H1 (cell line): ENCODE results near the gene COX6A1. TPM values are rescaled to one million over a fixed set of nuclear protein-coding genes. Genes with fewer than 3 reads are reported as not detected.

Experiments
- CTCF ChIA-PET: fragments of 300-600 bp; sonication (Branson Sonifier 250); formaldehyde crosslinking; loops from one replicate; lab custom pipeline; 2021; ENCODE audit not compliant: partially characterized antibody; lab: Charles Lee
- POLR2A ChIA-PET: fragments of 300-600 bp; sonication (Branson Sonifier 250); formaldehyde crosslinking; loops from one replicate; lab custom pipeline; 2021; ENCODE audit warnings: inconsistent platforms; ENCODE audit not compliant: partially characterized antibody; lab: Charles Lee
- DNase-seq, 2 experiments: peaks; one replicate each; pipeline versions ENCODE4 v3.0.0 to v3.0.0-alpha.2; 2010 to 2022; ENCODE audit warnings: low spot score in 2 of 2, low read depth in 1 of 2, mixed read lengths in 1 of 2
- FAIRE-seq: peaks from 2 replicates; lab custom pipeline; 2011; peaks lifted over from hg19 to GRCh38; lab: Jason Lieb, UNC
- H2AFZ ChIP-seq: 2 replicates; pipeline ENCODE4 v1.8.1; 2012; ENCODE audit warnings: low read length, inconsistent platforms
- H2AK5ac ChIP-seq: 2 replicates; pipeline ENCODE4 v1.6.1; 2013; ENCODE audit warnings: low read depth, low read length
- H2BK120ac ChIP-seq: replicated peaks from 2 replicates; pipeline ENCODE3; 2013; ENCODE audit warnings: low read depth, low read length, inconsistent platforms
- H2BK12ac ChIP-seq: 2 replicates; pipeline ENCODE4 v1.6.1; 2013; ENCODE audit warnings: low read depth, low read length
- H2BK15ac ChIP-seq: 2 replicates; pipeline ENCODE4 v1.6.1; 2013; ENCODE audit warnings: low read length
- H2BK20ac ChIP-seq: 2 replicates; pipeline ENCODE4 v1.6.1; 2013; ENCODE audit warnings: low read length
- H2BK5ac ChIP-seq: 2 replicates; pipeline ENCODE4 v1.6.1; 2013; ENCODE audit warnings: low read depth, low read length
- H3K14ac ChIP-seq: 2 replicates; pipeline ENCODE4 v1.6.1; 2013; ENCODE audit warnings: inconsistent platforms; ENCODE audit not compliant: insufficient read length
- H3K18ac ChIP-seq: 2 replicates; pipeline ENCODE4 v1.6.1; 2013; ENCODE audit warnings: low read length; ENCODE audit errors: extremely low read depth
- H3K23ac ChIP-seq: 2 replicates; pipeline ENCODE4 v1.6.1; 2013; ENCODE audit warnings: inconsistent platforms; ENCODE audit not compliant: insufficient read length
- H3K23me2 ChIP-seq: 2 replicates; pipeline ENCODE4 v1.6.1; 2013; ENCODE audit warnings: low read depth, low read length
- H3K27ac ChIP-seq: 2 replicates; pipeline ENCODE4 v1.6.1; 2011; ENCODE audit warnings: low read depth, low read length, inconsistent platforms
- H3K27me3 ChIP-seq, 4 experiments: replicated peaks in 1 of 4; 1 replicate in 1 of 4; 2 replicates in 3 of 4; pipeline versions ENCODE4 v1.6.1 to v1.8.1; 2011 to 2013; ENCODE audit warnings: low read length in 3 of 4, mild to moderate bottlenecking in 3 of 4, inconsistent platforms in 2 of 4, mixed read lengths in 2 of 4, moderate library complexity in 1 of 4; ENCODE audit not compliant: control insufficient read depth in 3 of 4, insufficient read depth in 3 of 4; ENCODE audit errors: extremely low read depth in 1 of 4
- H3K36me3 ChIP-seq, 4 experiments: 2 replicates each; pipeline versions ENCODE4 v1.6.1 to v1.8.1; 2011 to 2013; ENCODE audit warnings: mild to moderate bottlenecking in 4 of 4, low read length in 3 of 4, moderate library complexity in 2 of 4, control low read depth in 1 of 4, inconsistent platforms in 1 of 4; ENCODE audit not compliant: insufficient read depth in 4 of 4, control insufficient read depth in 2 of 4
- H3K4ac ChIP-seq: replicated peaks from 2 replicates; pipeline ENCODE3; 2013; ENCODE audit warnings: low read length, low read depth, mixed read lengths, inconsistent platforms; ENCODE audit not compliant: insufficient read length
- H3K4me1 ChIP-seq, 4 experiments: replicated peaks in 1 of 4; 1 replicate in 1 of 4; 2 replicates in 3 of 4; pipeline versions ENCODE4 v1.6.1 to v1.8.1; 2011 to 2013; ENCODE audit warnings: low read length in 3 of 4, inconsistent platforms in 2 of 4, mixed read lengths in 1 of 4; ENCODE audit not compliant: insufficient read depth in 4 of 4, control insufficient read depth in 3 of 4
- H3K4me2 ChIP-seq, 2 experiments: 2 replicates each; pipeline versions ENCODE4 v1.6.1 to v1.8.1; 2011 to 2013; ENCODE audit warnings: low read depth in 2 of 2, low read length in 2 of 2, control low read depth in 1 of 2, inconsistent platforms in 1 of 2, mild to moderate bottlenecking in 1 of 2; ENCODE audit not compliant: insufficient read depth in 1 of 2
- H3K4me3 ChIP-seq, 4 experiments: fragments of 200-600, 300-600 bp in 1 of 4; sonication (generic), shearing (Covaris generic), sonication (Bioruptor Twin) in 1 of 4; 2 replicates each; pipeline versions ENCODE4 v1.5.1 to v1.8.1; 2011 to 2016; ENCODE audit warnings: low read length in 4 of 4, low read depth in 3 of 4, control low read depth in 2 of 4, inconsistent platforms in 2 of 4, mild to moderate bottlenecking in 2 of 4, mixed read lengths in 1 of 4, moderate library complexity in 1 of 4; ENCODE audit not compliant: insufficient read depth in 2 of 4; ENCODE audit errors: extremely low read depth in 1 of 4
- H3K56ac ChIP-seq: replicated peaks from 2 replicates; pipeline ENCODE3; 2013; ENCODE audit warnings: low read depth, mild to moderate bottlenecking, mixed read lengths, low read length, inconsistent platforms; ENCODE audit not compliant: insufficient read length
- H3K79me1 ChIP-seq: 2 replicates; pipeline ENCODE4 v1.6.1; 2013; ENCODE audit warnings: low read depth, low read length, control low read depth
- H3K79me2 ChIP-seq, 2 experiments: 2 replicates each; pipeline versions ENCODE4 v1.6.1 to v1.8.1; 2012 to 2013; ENCODE audit warnings: low read length in 2 of 2, mild to moderate bottlenecking in 2 of 2, inconsistent platforms in 1 of 2; ENCODE audit not compliant: insufficient read depth in 2 of 2, control insufficient read depth in 1 of 2
- H3K9ac ChIP-seq, 4 experiments: replicated peaks in 1 of 4; 1 replicate in 1 of 4; 2 replicates in 3 of 4; pipeline versions ENCODE4 v1.6.1 to v1.8.1; 2011 to 2013; ENCODE audit warnings: low read depth in 3 of 4, low read length in 3 of 4, control low read depth in 2 of 4, mild to moderate bottlenecking in 2 of 4, moderate library complexity in 2 of 4, inconsistent platforms in 1 of 4; ENCODE audit errors: extremely low read depth in 1 of 4
- H3K9me3 ChIP-seq, 2 experiments: 2 replicates each; pipeline versions ENCODE4 v1.6.1 to v1.8.1; 2012 to 2013; ENCODE audit warnings: mild to moderate bottlenecking in 2 of 2, moderate library complexity in 2 of 2, control low read depth in 1 of 2, inconsistent platforms in 1 of 2, low read depth in 1 of 2, low read length in 1 of 2, mixed read lengths in 1 of 2; ENCODE audit not compliant: insufficient read depth in 2 of 2
- H4K20me1 ChIP-seq, 2 experiments: replicated peaks in 1 of 2; 2 replicates each; pipeline versions ENCODE3 to v1.8.1; 2011 to 2013; ENCODE audit warnings: inconsistent platforms in 2 of 2, low read length in 2 of 2, mild to moderate bottlenecking in 1 of 2; ENCODE audit not compliant: insufficient read depth in 2 of 2, control insufficient read depth in 1 of 2
- H4K5ac ChIP-seq: 2 replicates; pipeline ENCODE4 v1.6.1; 2013; ENCODE audit warnings: low read length, low read depth, mixed read lengths, inconsistent platforms; ENCODE audit not compliant: insufficient read length
- H4K8ac ChIP-seq: 2 replicates; pipeline ENCODE4 v1.8.0; 2013; ENCODE audit warnings: mild to moderate bottlenecking, moderate library complexity, low read length, inconsistent platforms; ENCODE audit not compliant: insufficient read depth; ENCODE audit errors: extremely low read depth
- H4K91ac ChIP-seq: replicated peaks from 2 replicates; pipeline ENCODE3; 2013; ENCODE audit warnings: low read length, mixed read lengths, inconsistent platforms; ENCODE audit not compliant: insufficient read length
- ASH2L ChIP-seq: fragments of 200-600, 300-600 bp; sonication (generic); IDR thresholded peaks from one replicate; pipeline ENCODE4 v1.7.1; 2017; ENCODE audit warnings: low read length
- CBX5 ChIP-seq: fragments of 300-800, 300-1000 bp; sonication (generic); IDR thresholded peaks from 2 replicates; pipeline ENCODE4 v1.7.1; 2016; ENCODE audit warnings: antibody characterized with exemption, low read length, low read depth
- CTBP2 ChIP-seq: IDR thresholded peaks from 2 replicates; pipeline ENCODE4 v1.7.0; 2011; ENCODE audit warnings: borderline replicate concordance, mild to moderate bottlenecking, moderate library complexity, mixed read lengths, low read length; ENCODE audit not compliant: insufficient read depth, insufficient read length
- NRF1 ChIP-seq: IDR thresholded peaks from 2 replicates; pipeline ENCODE4 v1.6.1; 2011; ENCODE audit warnings: mild to moderate bottlenecking, low read depth, low read length, improper control_type of control experiment
- RAD21 ChIP-seq, 2 experiments: IDR thresholded peaks in 1 of 2; conservative IDR thresholded peaks in 1 of 2; 2 replicates each; pipeline ENCODE4 v1.6.1; 2011; ENCODE audit warnings: low read depth in 2 of 2, low read length in 2 of 2, improper control_type of control experiment in 1 of 2, inconsistent platforms in 1 of 2, mild to moderate bottlenecking in 1 of 2, moderate library complexity in 1 of 2
- RBBP5 ChIP-seq: IDR thresholded peaks from 2 replicates; pipeline ENCODE4 v1.7.1; 2012; ENCODE audit warnings: low read depth, mild to moderate bottlenecking, inconsistent platforms, low read length, moderate library complexity, borderline replicate concordance
- SP4 ChIP-seq: IDR thresholded peaks from 2 replicates; pipeline ENCODE4 v1.6.1; 2012; ENCODE audit warnings: low read length, inconsistent platforms
- WGBS, 2 experiments: shearing (Covaris generic) in 1 of 2; methylation state at CpG; one replicate each; pipeline versions ENCODE4 v1.1.6 to v1.1.7; 2013 to 2015; ENCODE audit warnings: low lambda C conversion rate in 2 of 2, mixed read lengths in 2 of 2, inconsistent platforms in 1 of 2, low coverage in 1 of 2, missing lambda C conversion rate in 1 of 2; ENCODE audit not compliant: insufficient replicate concordance in 2 of 2, insufficient coverage in 1 of 2, insufficient read length in 1 of 2; ENCODE audit errors: extremely low coverage in 1 of 2, missing lambda C conversion rate in 1 of 2; 5-methylcytosine and 5-hydroxymethylcytosine counted together
- long read RNA-seq, 2 experiments: library from RNA in 1 of 2; library from capped mRNA in 1 of 2; stranded (forward); transcript quantifications; one replicate each; pipeline ENCODE4 v2.0.0, GENCODE V29; 2021; ENCODE audit warnings: inconsistent platforms in 1 of 2
- polyA minus RNA-seq, 3 experiments: library from RNA; depleted of rRNA, polyadenylated mRNA; stranded (reverse); fragments of >200 nt; gene quantifications; 1 replicate in 2 of 3; 2 replicates in 1 of 3; pipeline ENCODE4 v1.2.3, GENCODE V29; 2011
- polyA plus RNA-seq, 7 experiments: library from polyadenylated mRNA; depleted of rRNA in 3 of 7; stranded (reverse) in 5 of 7; unstranded in 2 of 7; fragments of >200 nt in 5 of 7; fragments of 200-250 nt in 2 of 7; gene quantifications; 1 replicate in 5 of 7; 2 replicates in 1 of 7; 4 replicates in 1 of 7; pipeline versions ENCODE4 v1.2.1 to v1.2.3, GENCODE V29; 2011 to 2013; ENCODE audit warnings: missing spikeins in 2 of 7, mixed read lengths in 2 of 7
- total RNA-seq: library from RNA; stranded (reverse); fragmentation: NEBNext Ultra II Directional; extraction: Animal tissue kit (Norgen Biotek cat#: 25700); gene quantifications from 2 replicates; pipeline ENCODE4 v1.2.1, GENCODE V29; 2021

The COX6A1 gene
- total RNA-seq (437 and 465 TPM in 2 replicates), polyA plus RNA-seq (2011; rRNA removed) (2,792 and 3,254 TPM in 2 replicates), polyA minus RNA-seq (2011; rRNA and poly(A)+ RNA removed) (278 and 324 TPM in 2 replicates)
- polyA plus RNA-seq (2011; cell fraction: cytosol; rRNA removed), result 1,527 TPM
- polyA plus RNA-seq (2011; cell fraction: nucleus; rRNA removed), result 2,437 TPM
- 684 to 863 TPM (median 778 TPM) in 4 replicates for polyA plus RNA-seq (2012, experiment 1 of 2)
- polyA plus RNA-seq (2012, experiment 2 of 2), result 1,585 TPM
- 2,536 TPM for polyA plus RNA-seq (2013, experiment 1 of 2)
- polyA plus RNA-seq (2013, experiment 2 of 2), result 2,012 TPM
- 176 TPM for polyA minus RNA-seq (2011; cell fraction: cytosol; rRNA and poly(A)+ RNA removed)
- polyA minus RNA-seq (2011; cell fraction: nucleus; rRNA and poly(A)+ RNA removed), result 310 TPM
- long read RNA-seq, experiment 1, transcript COX6A1-201 (3 exons, 572 nt), result major isoform, 378 of 385 reads
- long read RNA-seq, experiment 1, partial matches to known transcripts, result 4 of 385 reads
- long read RNA-seq, experiment 1, other reads (novel, unspliced or antisense), result 0 of 385 reads
- long read RNA-seq, experiment 2, result 0 reads

DNA sequence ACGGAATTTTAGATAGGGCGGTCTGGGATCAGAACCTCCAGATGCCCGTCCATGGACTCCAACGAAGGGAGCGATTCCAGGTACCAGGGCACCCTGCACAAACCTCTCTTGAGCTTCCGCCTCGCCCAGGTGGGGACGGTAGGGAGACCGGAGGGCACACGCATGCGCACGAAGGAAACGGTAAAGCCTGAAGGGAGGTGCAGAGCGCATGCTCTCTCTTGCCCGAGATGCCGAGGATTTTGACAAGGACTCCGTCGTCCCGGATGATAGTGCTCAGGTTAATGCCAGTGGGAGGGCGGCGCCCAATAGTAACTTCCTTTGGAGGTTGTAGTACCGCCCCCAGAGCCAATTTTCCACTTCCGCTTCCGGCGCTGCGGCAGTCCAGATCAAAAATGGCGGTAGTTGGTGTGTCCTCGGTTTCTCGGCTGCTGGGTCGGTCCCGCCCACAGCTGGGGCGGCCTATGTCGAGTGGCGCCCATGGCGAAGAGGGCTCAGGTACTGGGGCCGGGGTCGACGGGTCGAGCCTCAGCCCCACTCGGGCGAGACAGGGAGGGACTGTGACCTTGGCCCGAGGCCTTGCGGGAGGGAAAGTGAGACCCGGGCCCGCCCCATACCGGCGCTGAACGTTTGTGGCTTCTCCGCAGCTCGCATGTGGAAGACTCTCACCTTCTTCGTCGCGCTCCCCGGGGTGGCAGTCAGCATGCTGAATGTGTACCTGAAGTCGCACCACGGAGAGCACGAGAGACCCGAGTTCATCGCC lies at the start of gene COX6A1:
Gene COX6A1 (plus strand): TSS at position 379 of the 760 bp plus-strand sequence. CDS start 14 bp downstream, at position 393.
- Histone ChIP-seq H2BK120ac (no peak within 1 kb of the TSS), H3K23ac (no peak within 1 kb of the TSS), H3K27me3 (no peaks in the 10 kb centered on the region), H2BK5ac (peak within 1 kb of the TSS; percentile 77), H3K9ac (peak within 1 kb of the TSS; percentile 61 to 87 (median 78)), H3K4me3 (peak within 1 kb of the TSS; percentile 81 to 92 (median 90)), H3K79me1 (no peaks in the 10 kb centered on the region), H3K18ac (peak within 1 kb of the TSS; percentile 89; the same call in 1 of the 2 replicates), H2BK20ac (no peak within 1 kb of the TSS), H2BK15ac (no peak within 1 kb of the TSS), H3K23me2 (peaks cover 2% of the 10 kb centered on the region; the same call in 1 of the 2 replicates), H3K36me3 (peaks cover 0 to 18% (median 6%) of the 10 kb centered on the region in 4 experiments; a peak in 4 of 8 replicates), H3K56ac (peak within 1 kb of the TSS; percentile 10), H2AFZ (peak within 1 kb of the TSS; percentile 45), H4K5ac (peak within 1 kb of the TSS; percentile 73), H4K8ac (0 out of 2 replicates have a peak within 1 kb of the TSS, but pooled peaks have one; percentile 62), H4K91ac (no peak within 1 kb of the TSS), H3K27ac (peak within 1 kb of the TSS; percentile 58; the same call in 1 of the 2 replicates), H3K4ac (no peak within 1 kb of the TSS), H4K20me1 (peaks cover 2 to 10% of the 10 kb centered on the region in 2 experiments), H2BK12ac (no peak within 1 kb of the TSS), H3K4me1 (peaks cover 0 to 2% (median under 1%) of the 10 kb centered on the region in 4 experiments; a peak in 1 of 7 replicates), H3K14ac (no peak within 1 kb of the TSS), H2AK5ac (no peak within 1 kb of the TSS), H3K9me3 (no peaks in the 10 kb centered on the region), H3K79me2 (peaks cover 9 to 25% of the 10 kb centered on the region in 2 experiments; a peak in 3 of 4 replicates), H3K4me2 (peak within 1 kb of the TSS; percentile 87 to 98)
- WGBS, 2 experiments, result 2% methylated on average over 59 of the region's 59 CpGs; no CpG with 5 or more reads in 1 of the 2 experiments
- FAIRE-seq (peak; percentile 78), DNase-seq (peak; percentile 94 to 98)
- CTCF ChIA-PET, result interaction anchor here (0.7 to 13.9 kb wide), 19 partner anchors 8 to 145 kb away, joined by 3 to 310 read pairs (median 4); no protein-coding TSS in a partner anchor
- POLR2A ChIA-PET, result interaction anchor here (0.6 to 2.2 kb wide), 20 partner anchors 9 to 902 kb away, joined by 3 to 13 read pairs (median 4); partner anchors contain the start of genes DYNLL1, GATC, RNU4-1 and RNU4-2
- 0 out of 2 replicates have a peak, but pooled peaks have one; percentile 32 for TF ChIP-seq SP4
- TF ChIP-seq CBX5, result no peak
- no peak for TF ChIP-seq RBBP5
- peak; percentile 98 for TF ChIP-seq NRF1
- TF ChIP-seq ASH2L, result peak; percentile 50
- no peak for TF ChIP-seq CTBP2
- TF ChIP-seq RAD21 (IDR thresholded peaks at IDR 0.05 in 1 of 2, conservative IDR thresholded peaks at IDR 0.05 in 1 of 2; ENCODE audit: low read depth in 2 of 2, low read length in 2 of 2), result peak in 1 of 2 experiments; percentile 9; a peak in 2 of 4 replicates
